Adipose tissue (tissue), 3 donors: ENCODE measurements around the gene CNTNAP5. TPM values are rescaled to one million over a fixed set of nuclear protein-coding genes. Genes with fewer than 3 reads are reported as not detected.

Experiments
- H3K27ac ChIP-seq: one replicate; pipeline ENCODE4 v1.5.1; 2013; ENCODE audit warnings: low read depth, low read length
- WGBS, 3 donors: extraction: QIAGEN DNeasy Blood & Tissue Kit; methylation state at CpG; one replicate each; pipeline ENCODE4 v1.1.7; 2013; 5-methylcytosine and 5-hydroxymethylcytosine counted together
- polyA plus RNA-seq, 3 donors: library from polyadenylated mRNA; stranded (reverse); fragments of 200-250 nt; gene quantifications; one replicate each; pipeline ENCODE4 v1.2.3, GENCODE V29; 2013
- donor health status: healthy with polysubstance abuse.
- donor health status: Bipolar disorder and iron deficiency.
- donor health status: healthy.

Gene CNTNAP5
- polyA plus RNA-seq, 3 donors = 0.10 TPM; not detected in 2

GRCh38 chr2:124668161-124668560 lies 643.1 kb downstream of the CNTNAP5 start:
- 50 to 58% (median 53%) methylated on average over 2 of the region's 2 CpGs for WGBS, 3 donors
- no peak overlapping the region for H3K27ac ChIP-seq

DNA sequence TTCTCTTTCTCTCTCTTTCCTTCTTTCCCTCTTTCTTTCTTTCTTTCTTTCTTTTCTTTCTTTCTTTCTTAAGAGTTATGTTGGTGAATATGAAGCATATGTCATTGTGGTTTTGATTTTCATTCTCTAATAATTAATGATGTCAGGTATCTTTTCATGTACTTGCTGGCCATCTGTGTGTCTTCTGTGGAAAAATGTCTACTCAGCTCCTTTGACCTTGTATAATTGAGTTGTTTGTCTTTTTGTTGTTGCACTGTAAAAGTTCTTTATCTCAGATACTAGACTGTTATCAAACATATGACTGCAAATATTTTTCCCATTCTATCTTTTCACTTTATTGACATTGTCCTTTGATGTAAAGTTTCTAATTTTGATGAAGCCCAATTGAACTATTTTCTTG lies 645.1 kb downstream of the CNTNAP5 start:
- H3K27ac ChIP-seq = no peak overlapping the region

- 43 to 66% (median 61%) methylated on average over 2 of the region's 2 CpGs for WGBS, 3 donors
- no peak overlapping the region for H3K27ac ChIP-seq
Observed at GRCh38 chr2:124678043-124678442, 653.0 kb downstream of the CNTNAP5 start.

DNA sequence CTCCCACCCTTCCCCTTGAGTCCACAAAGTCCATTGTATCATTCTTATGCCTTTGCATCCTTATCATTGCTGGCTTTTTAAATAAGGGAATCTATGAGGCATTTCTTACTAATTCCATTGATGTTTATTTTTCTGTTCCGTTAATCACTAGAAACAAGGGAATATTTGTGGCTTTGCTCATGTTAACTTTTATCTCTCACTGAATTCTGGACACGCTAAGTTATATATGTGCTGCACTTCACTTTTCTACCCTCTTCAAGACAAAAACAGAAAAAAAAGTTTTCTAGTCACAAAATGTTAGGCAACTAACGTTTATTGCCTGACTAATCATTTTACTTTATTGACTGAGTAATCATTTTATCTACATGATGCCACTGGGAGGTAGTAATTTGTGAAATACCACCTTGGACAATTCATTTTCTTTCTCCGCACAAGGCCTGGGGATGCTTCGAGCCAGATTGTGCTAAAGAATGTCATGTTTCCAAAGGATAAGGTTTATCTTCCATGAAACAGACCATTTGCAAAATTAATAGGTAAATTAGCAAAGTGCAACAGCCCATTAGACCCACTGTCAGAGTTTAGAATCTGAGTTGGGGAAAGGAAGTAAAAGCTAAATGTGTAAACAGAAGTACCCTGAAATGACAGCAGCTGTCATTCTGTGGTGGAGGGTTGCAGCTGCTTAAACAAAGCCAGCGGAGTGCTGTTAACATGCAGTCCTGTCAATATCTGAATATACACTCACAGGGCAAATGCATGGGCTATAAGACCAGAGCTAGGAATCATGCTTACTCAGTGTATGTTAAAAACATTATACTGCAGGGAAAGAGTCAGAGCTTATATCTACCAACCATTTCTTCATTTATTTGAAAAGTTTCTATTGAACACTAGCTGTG lies 658.7 kb downstream of the CNTNAP5 start:
- no peak overlapping the region for H3K27ac ChIP-seq
- WGBS, 3 donors = 47 to 75% (median 68%) methylated on average over 6 of the region's 6 CpGs

- 90 to 94% (median 93%) methylated on average over 3 of the region's 3 CpGs for WGBS, 3 donors
- H3K27ac ChIP-seq = no peak overlapping the region
Observed at GRCh38 chr2:124689348-124689747, 664.3 kb downstream of the CNTNAP5 start.

GRCh38 chr2:124692216-124692615 lies 667.1 kb downstream of the CNTNAP5 start:
- no peak overlapping the region for H3K27ac ChIP-seq

- 57 to 74% (median 68%) methylated on average over 1 of the region's 1 CpG for WGBS, 3 donors
Observed at GRCh38 chr2:124692707-124693106, 667.6 kb downstream of the CNTNAP5 start.

GRCh38 chr2:124693156-124693555 lies 668.1 kb downstream of the CNTNAP5 start:
- WGBS, 3 donors = 47 to 64% (median 58%) methylated on average over 1 of the region's 1 CpG
- no peak overlapping the region for H3K27ac ChIP-seq

More at GRCh38 chr2:124692707-124693106, 667.6 kb downstream of the CNTNAP5 start:
- no peak overlapping the region for H3K27ac ChIP-seq

GRCh38 chr2:124698979-124699565 lies 674.0 kb downstream of the CNTNAP5 start:
- H3K27ac ChIP-seq = no peak overlapping the region
- WGBS, 3 donors = 54 to 72% (median 66%) methylated on average over 3 to 4 of the region's 4 CpGs

GRCh38 chr2:124702777-124703176 lies 677.7 kb downstream of the CNTNAP5 start:
- no peak overlapping the region for H3K27ac ChIP-seq

- WGBS, 3 donors = 46 to 61% (median 56%) methylated on average over 5 of the region's 5 CpGs
- no peak overlapping the region for H3K27ac ChIP-seq
Observed at GRCh38 chr2:124704071-124704925, 679.2 kb downstream of the CNTNAP5 start.

DNA sequence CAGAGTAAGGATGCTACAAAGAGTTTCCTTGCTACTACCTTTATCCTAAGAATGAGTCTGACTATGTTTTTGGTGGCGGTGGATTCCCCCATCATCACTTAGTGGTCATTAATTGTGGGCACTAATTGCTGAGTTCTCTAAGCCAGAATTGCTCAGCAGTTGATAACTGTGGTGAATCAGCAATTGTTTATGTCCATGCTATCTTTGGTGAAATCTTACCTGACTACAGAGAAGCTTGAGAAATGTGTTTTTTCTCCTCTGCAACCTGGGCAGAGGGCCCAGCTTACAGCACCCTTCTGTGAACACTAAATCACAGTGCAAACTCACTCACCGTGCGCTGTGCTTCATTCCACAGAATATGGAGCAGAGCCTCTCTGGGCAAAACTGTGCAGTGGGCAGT lies 683.6 kb downstream of the CNTNAP5 start:
- WGBS, 3 donors = 76 to 87% (median 85%) methylated on average over 3 of the region's 3 CpGs
- no peak overlapping the region for H3K27ac ChIP-seq

DNA sequence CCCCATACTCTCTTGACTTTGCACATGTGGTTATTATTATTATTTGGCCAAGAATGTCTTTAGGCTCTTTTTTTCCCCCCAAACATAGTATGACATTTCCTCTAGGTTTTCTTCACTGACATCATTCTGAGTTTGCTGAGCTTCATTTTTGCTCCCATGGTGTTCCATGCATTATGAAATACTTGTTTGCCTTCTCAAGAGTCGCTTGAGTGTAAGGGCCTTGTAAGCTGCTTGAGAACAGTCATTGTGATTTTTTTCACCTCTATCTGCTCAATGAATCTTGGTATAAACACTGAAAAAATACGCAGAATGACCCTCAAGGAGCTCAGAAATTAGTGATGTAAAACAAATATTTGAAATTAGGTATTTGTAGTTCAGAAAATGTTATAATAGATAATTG lies 688.9 kb downstream of the CNTNAP5 start:
- no peak overlapping the region for H3K27ac ChIP-seq
- 48 to 91% (median 83%) methylated on average over 2 of the region's 2 CpGs for WGBS, 3 donors

DNA sequence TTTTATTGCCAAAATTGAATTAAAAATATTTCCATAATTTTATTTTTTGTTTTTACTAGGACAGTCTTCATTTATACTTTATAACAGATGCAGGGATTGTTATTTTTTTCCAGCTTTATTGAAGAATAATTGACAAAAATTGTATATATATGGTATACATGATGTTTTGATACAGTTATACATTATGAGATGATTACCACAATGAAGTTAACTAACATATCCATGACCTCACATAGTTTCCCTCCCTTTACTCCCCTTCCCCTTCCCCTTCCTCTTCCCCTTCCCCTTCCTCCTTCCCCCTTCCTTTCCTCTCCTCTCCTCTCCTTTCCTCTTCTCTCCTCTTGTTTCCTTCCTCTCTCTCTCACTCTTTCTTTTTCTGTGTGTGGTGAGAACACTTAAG lies 700.1 kb downstream of the CNTNAP5 start:
- H3K27ac ChIP-seq = no peak overlapping the region

DNA sequence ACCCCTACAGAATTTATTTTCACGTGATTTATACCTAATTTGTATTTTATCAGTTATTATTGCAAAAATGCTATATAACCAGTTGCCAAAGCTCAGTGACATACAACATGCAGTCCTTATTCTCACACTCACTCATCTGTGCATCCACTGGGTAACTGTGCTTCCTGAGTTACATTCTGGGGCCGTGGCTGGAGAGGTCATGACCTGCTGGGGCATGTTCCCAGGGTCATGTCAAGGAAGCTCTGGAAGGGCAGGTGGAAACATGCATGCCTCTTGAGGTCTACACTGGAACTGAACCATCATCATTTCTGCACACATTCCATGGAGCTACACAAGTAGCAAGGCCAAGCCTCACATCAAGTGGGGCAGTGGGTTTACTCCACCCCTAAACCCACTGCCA lies 715.5 kb downstream of the CNTNAP5 start:
- H3K27ac ChIP-seq = no peak overlapping the region
- 35 to 60% (median 60%) methylated on average over 2 of the region's 2 CpGs for WGBS, 3 donors

- 68 to 84% (median 80%) methylated on average over 3 of the region's 3 CpGs for WGBS, 3 donors
- H3K27ac ChIP-seq = no peak overlapping the region
Observed at GRCh38 chr2:124753842-124754241, 728.8 kb downstream of the CNTNAP5 start.

- WGBS, 3 donors = 60 to 72% (median 62%) methylated on average over 1 of the region's 1 CpG
Observed at GRCh38 chr2:124755386-124755785, 730.3 kb downstream of the CNTNAP5 start.

DNA sequence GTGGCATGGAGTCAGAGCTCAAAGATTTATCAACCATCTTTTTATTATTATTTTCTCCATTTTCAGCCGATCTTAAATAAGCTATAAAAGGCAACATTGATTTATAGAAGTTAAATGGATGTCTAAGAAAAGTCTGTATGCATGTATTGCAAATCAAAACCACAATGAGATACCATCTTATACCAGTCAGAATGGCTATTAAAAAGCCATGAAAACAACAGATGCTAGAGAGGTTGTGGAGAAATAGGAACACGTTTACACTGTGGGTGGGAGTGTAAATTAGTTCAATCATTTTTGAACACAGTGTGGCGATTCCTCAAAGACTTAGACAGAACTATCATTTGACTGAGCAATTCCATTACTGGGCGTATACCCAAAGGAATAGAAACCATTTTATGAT lies 731.0 kb downstream of the CNTNAP5 start:
- 66 to 81% (median 73%) methylated on average over 4 of the region's 4 CpGs for WGBS, 3 donors
- H3K27ac ChIP-seq = no peak overlapping the region

More at GRCh38 chr2:124755386-124755785, 730.3 kb downstream of the CNTNAP5 start:
- H3K27ac ChIP-seq = no peak overlapping the region

DNA sequence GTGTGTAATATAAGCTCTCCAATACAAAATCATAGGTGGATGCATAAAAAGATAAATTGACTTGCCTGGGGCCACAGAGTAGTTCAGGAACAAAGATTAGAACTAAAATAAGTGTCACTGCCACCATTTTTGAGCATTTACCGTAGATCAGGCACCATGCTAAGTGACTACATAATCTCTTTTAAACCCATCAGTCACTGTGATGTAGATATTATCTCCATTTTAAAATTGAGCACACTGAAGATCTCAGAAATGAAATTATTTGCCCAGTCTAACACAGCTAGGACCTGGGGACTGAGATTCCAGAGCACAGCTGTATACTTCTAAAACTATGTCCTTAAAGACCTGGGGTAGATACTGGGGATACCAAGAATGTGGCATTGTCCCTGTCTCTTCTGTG lies 737.3 kb downstream of the CNTNAP5 start:
- no peak overlapping the region for H3K27ac ChIP-seq
- 83 to 87% (median 85%) methylated on average over 1 of the region's 1 CpG for WGBS, 3 donors
